Prostate gland (tissue), 2 donors: ENCODE data around the gene PKHD1.

Experiments
- POLR2A ChIP-seq: fragments of 450-650 bp; IDR thresholded peaks from one replicate; pipeline ENCODE4 v1.6.1; 2016; ENCODE audit warnings: antibody characterized with exemption, mild to moderate bottlenecking
- TF ChIP-seq, protein P1 (sequence below), 4 experiments: fragments of 200-600 bp in 2 of 4; fragments of 450-650 bp in 2 of 4; sonication (generic) in 2 of 4; IDR thresholded peaks; 1 replicate in 3 of 4; 2 replicates in 1 of 4; pipeline ENCODE4 v1.5.1; 2016 to 2019; ENCODE audit warnings: antibody characterized with exemption in 4 of 4, mild to moderate bottlenecking in 2 of 4, moderate library complexity in 2 of 4

DNA sequence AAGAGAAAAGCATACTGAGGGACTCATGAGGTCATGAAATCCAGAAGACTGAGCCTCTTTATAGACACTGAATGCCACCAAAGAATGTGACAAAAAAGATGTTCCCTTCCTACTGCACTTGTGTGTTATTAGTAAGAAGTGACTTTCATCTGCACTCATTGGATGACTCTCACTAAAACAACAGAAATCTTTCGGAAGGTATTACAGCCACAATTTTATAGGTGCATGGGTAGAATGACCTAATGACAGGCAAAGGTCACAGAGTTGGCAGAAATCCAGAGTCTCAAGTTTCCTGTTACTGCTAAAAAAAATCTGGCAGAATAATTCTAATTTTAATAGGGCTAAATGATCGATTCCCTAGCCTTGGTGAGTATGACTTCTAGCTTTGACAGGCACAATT, 13.3 kb downstream of the PKHD1 start:
- TF ChIP-seq, protein P1, sequence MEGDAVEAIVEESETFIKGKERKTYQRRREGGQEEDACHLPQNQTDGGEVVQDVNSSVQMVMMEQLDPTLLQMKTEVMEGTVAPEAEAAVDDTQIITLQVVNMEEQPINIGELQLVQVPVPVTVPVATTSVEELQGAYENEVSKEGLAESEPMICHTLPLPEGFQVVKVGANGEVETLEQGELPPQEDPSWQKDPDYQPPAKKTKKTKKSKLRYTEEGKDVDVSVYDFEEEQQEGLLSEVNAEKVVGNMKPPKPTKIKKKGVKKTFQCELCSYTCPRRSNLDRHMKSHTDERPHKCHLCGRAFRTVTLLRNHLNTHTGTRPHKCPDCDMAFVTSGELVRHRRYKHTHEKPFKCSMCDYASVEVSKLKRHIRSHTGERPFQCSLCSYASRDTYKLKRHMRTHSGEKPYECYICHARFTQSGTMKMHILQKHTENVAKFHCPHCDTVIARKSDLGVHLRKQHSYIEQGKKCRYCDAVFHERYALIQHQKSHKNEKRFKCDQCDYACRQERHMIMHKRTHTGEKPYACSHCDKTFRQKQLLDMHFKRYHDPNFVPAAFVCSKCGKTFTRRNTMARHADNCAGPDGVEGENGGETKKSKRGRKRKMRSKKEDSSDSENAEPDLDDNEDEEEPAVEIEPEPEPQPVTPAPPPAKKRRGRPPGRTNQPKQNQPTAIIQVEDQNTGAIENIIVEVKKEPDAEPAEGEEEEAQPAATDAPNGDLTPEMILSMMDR (IDR thresholded peaks at IDR 0.05): no peak
- TF ChIP-seq POLR2A: no peak
